ENCODE measurements around the gene DPEP2.
"Not testable (repeated sequence)": the region's sequence is repeated elsewhere in the genome, so short reads cannot be mapped to it uniquely, and the experiment has no call there.

DPEP2 gene

GRCh38 chr16:67998779-67999688, at the start of gene DPEP2:
DPEP2 (minus strand) TSS chr16:67999484; CDS start chr16:67993212, 6,272 bp downstream.
- DNase-seq (ENCODE audit: low read depth in 3 of 3) = not testable (repeated sequence)

- no peak for DNase-seq (ENCODE audit: low read depth in 3 of 3)
Measured at GRCh38 chr16:68047987-68048386, 48.7 kb upstream of the DPEP2 start.

GRCh38 chr16:68046106-68046505, 46.8 kb upstream of the DPEP2 start:
- no peak for DNase-seq (ENCODE audit: low read depth in 3 of 3)

- no peak for DNase-seq (ENCODE audit: low read depth in 3 of 3)
Measured at GRCh38 chr16:68041783-68042182, 42.5 kb upstream of the DPEP2 start.

- DNase-seq (ENCODE audit: low read depth in 3 of 3) = peak; percentile 78 to 88 (median 82)
Measured at GRCh38 chr16:68040506-68041288, 41.4 kb upstream of the DPEP2 start.

GRCh38 chr16:68037841-68038597, 38.7 kb upstream of the DPEP2 start:
- DNase-seq (ENCODE audit: low read depth in 3 of 3) = no peak

GRCh38 chr16:68035227-68035626, 35.9 kb upstream of the DPEP2 start:
- DNase-seq (ENCODE audit: low read depth in 3 of 3) = no peak

GRCh38 chr16:68033101-68033500, 33.8 kb upstream of the DPEP2 start:
- no peak for DNase-seq (ENCODE audit: low read depth in 3 of 3)

- no peak for DNase-seq (ENCODE audit: low read depth in 3 of 3)
Measured at GRCh38 chr16:68031951-68032350, 32.7 kb upstream of the DPEP2 start.

GRCh38 chr16:68030108-68030507, 30.8 kb upstream of the DPEP2 start:
- DNase-seq (ENCODE audit: low read depth in 3 of 3) = not testable (repeated sequence)

GRCh38 chr16:68028996-68029395, 29.7 kb upstream of the DPEP2 start:
- no peak for DNase-seq (ENCODE audit: low read depth in 3 of 3)

- peak; percentile 88 to 94 (median 89) for DNase-seq (ENCODE audit: low read depth in 3 of 3)
Measured at GRCh38 chr16:68022728-68023537, 23.6 kb upstream of the DPEP2 start, which contains the start of the genes DDX28 and DUS2. DDX28 (minus strand) TSS chr16:68023232; CDS start chr16:68023202, 30 bp downstream. DUS2 (plus strand) TSS chr16:68023284; CDS start chr16:68038024, 14,740 bp downstream.

GRCh38 chr16:68022278-68022727, 23.0 kb upstream of the DPEP2 start:
- DNase-seq (ENCODE audit: low read depth in 3 of 3) = no peak

GRCh38 chr16:68021490-68021889, 22.2 kb upstream of the DPEP2 start:
- no peak for DNase-seq (ENCODE audit: low read depth in 3 of 3)

GRCh38 chr16:68019167-68019680, 19.9 kb upstream of the DPEP2 start:
- DNase-seq (ENCODE audit: low read depth in 3 of 3) = no peak

- no peak for DNase-seq (ENCODE audit: low read depth in 3 of 3)
Measured at GRCh38 chr16:68015681-68016080, 16.4 kb upstream of the DPEP2 start, which contains the start of gene DPEP2NB. DPEP2NB (minus strand) TSS chr16:68015911; CDS start chr16:68015770, 141 bp downstream.

GRCh38 chr16:68013440-68013839, 14.2 kb upstream of the DPEP2 start:
- no peak for DNase-seq (ENCODE audit: low read depth in 3 of 3)

GRCh38 chr16:68009872-68010271, 10.6 kb upstream of the DPEP2 start:
- DNase-seq (ENCODE audit: low read depth in 3 of 3) = not testable (repeated sequence)

GRCh38 chr16:68009157-68009735, 10.0 kb upstream of the DPEP2 start:
- no peak for DNase-seq (ENCODE audit: low read depth in 3 of 3)

GRCh38 chr16:68005786-68006286, 6.6 kb upstream of the DPEP2 start:
- no peak for DNase-seq (ENCODE audit: low read depth in 3 of 3)

Measured in stimulated activated CD4-positive, alpha-beta T cell treated with anti-CD3 and anti-CD28 coated beads, TNF-alpha, amount 100 ng/mL, for 24 hours (primary cell).